A549 (cell line): ENCODE results near the gene CES4A.

ENCODE experiments used
- BHLHE40 ChIP-seq: IDR thresholded peaks from 2 replicates; pipeline ENCODE4 v1.6.1; 2012; ENCODE audit warnings: low read depth, low read length, inconsistent platforms
- CEBPB ChIP-seq, 2 experiments: fragments of >200 bp in 1 of 2; sonication (Bioruptor Twin) in 1 of 2; formaldehyde crosslinking in 1 of 2; IDR thresholded peaks; 2 replicates each; pipeline ENCODE4 v1.6.1; 2012 to 2016
- CHD4 ChIP-seq: fragments of 200-600 bp; sonication (generic); IDR thresholded peaks from 2 replicates; pipeline ENCODE4 v1.6.1; 2016; ENCODE audit warnings: antibody characterized with exemption, mild to moderate bottlenecking, borderline replicate concordance
- CTCF ChIP-seq: fragments of >200 bp; sonication (Bioruptor Twin); formaldehyde crosslinking; IDR thresholded peaks from 3 replicates; pipeline ENCODE4 v1.5.1; 2016
- HDAC2 ChIP-seq: fragments of 200-600 bp; sonication (generic); IDR thresholded peaks from 2 replicates; pipeline ENCODE4 v1.6.1; 2016
- JUN ChIP-seq, 2 experiments: fragments of >200 bp; sonication (Bioruptor Twin); formaldehyde crosslinking; IDR thresholded peaks; 2 replicates in 1 of 2; 3 replicates in 1 of 2; pipeline ENCODE4 v1.6.1; 2016 to 2017
- MAX ChIP-seq: IDR thresholded peaks from 2 replicates; pipeline ENCODE4 v1.6.1; 2012
- NR3C1 ChIP-seq: fragments of >200 bp; sonication (Bioruptor Twin); formaldehyde crosslinking; IDR thresholded peaks from 3 replicates; pipeline ENCODE4 v1.6.1; 2017
- POLR2A ChIP-seq: IDR thresholded peaks from 2 replicates; pipeline ENCODE4 v1.6.1; 2012; ENCODE audit warnings: mild to moderate bottlenecking, low read length
- POLR2AphosphoS2 ChIP-seq: conservative IDR thresholded peaks from 2 replicates; pipeline ENCODE4 v1.6.1; 2012; ENCODE audit warnings: low read length, improper control_type of control experiment, inconsistent platforms
- SREBF2 ChIP-seq: fragments of 450-650 bp; IDR thresholded peaks from 2 replicates; pipeline ENCODE4 v1.6.1; 2014; ENCODE audit warnings: mild to moderate bottlenecking, moderate library complexity

GRCh38 chr16:67052399-67052798 is 64.0 kb downstream of the CES4A start:
- TF ChIP-seq POLR2A (no peak), POLR2AphosphoS2 (no peak), CTCF (no peak), HDAC2 (no peak), CEBPB (IDR thresholded peaks at IDR 0.05) (no peak), JUN (IDR thresholded peaks at IDR 0.05) (no peak), NR3C1 (no peak), BHLHE40 (no peak), MAX (no peak), SREBF2 (no peak), CHD4 (no peak)
